ENCODE data around the gene FBN3.
A peak's percentile ranks its signal among the peaks of the same experiment; 100 is the strongest.
"Not testable (repeated sequence)": the region's sequence is repeated elsewhere in the genome, so short reads cannot be mapped to it uniquely, and the experiment has no call there.

The FBN3 gene

DNA sequence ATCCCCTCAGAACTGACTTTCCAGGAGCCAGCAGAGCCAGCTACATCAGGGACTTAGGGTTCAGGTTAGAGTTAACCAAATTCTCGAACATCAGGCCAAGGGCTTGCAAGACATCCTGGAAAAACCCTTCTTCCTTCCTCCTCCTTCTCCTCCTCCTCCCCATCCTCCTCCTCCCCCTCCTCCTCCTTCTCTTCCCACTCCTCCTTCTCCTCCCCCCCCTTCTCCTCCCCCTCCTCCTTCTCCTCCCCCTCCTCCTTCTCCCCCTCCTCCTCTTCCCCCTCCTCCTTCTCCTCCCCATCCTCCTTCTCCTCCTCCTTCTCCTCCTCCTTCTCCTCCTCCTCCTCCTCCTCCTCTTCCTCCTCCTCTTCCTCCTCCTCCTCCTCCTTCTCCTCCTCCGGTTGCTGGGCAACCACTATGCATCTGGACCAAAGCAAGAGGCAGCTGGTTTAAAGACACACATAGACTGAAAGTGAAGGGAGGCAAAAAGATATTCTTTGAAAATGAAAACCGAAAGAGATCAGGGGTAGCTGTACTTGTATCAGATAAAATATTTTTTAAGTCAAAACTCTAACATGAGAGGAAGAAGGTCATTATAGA lies 102.7 kb downstream of the FBN3 start:
- DNase-seq = no peak

DNA sequence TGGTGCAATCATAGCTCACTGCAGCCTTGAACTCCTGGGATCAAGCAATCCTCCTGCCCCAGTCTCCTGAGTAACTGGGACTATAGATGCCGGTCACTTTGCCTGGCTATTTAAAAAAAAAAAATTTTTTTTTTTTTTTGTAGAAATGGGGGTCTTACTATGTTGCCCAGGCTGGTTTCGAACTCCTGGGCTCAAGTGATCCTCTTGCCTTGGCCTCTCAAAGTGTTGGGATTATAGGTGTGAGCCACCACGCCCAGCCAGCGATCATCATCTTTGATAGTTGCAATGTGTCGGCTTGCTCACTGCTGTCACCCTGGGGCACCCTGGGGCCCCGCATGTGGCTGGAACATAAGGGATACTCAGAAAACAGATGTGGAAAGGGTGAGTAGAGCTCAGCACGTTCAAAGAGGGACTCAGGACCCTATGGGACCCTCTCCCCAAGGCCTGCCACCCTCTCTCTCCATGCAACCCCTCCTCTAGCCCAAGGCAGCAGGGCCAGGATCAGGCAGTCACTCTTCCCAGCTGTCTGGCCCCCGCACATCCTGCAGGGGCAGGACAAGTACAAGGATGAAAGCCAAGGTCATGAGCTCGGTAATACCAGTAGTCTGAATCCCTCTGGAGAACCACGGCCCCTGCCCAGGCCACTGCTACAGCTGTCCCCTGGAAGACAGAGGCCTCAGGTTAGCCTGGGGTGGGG lies 103.4 kb downstream of the FBN3 start:
- DNase-seq = no peak

DNA sequence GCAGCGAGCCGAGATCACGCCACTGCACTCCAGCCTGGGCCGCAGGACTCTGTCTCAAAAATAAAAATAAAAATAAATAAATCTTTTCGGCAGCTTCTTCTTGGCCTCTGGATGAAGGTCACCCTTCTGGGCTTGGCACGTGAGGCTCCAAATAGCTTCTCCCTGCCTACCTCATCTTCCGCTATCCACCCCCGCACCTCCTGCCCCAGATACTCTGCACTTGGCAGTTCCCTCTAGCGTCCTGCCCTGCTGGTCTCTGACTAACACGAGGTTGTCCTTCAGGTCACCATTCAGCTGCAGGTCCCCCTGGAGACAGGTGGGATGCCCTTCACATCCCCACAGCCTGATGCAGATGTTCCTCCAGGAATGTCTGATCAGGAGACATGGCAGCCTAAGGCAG lies 105.4 kb downstream of the FBN3 start:
- no peak for DNase-seq

DNA sequence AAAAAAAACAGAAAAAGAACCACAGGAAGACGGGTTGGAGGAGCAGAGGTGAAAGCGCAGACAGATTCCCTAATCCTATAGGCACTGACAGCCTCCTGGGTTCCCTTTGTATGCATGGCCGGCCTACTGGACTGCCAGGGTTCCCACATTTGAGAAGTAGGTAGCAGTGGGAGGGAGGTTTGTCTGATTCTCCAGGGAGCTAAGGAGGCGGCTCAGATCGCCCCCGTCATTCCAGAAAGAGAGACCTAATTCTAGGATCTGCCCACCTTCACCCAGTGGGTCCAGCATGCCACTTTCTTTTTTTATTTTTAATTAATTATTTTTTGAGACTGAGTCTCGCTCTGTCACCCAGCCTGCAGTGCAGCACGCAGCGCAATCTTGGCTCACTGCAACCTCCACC lies 106.5 kb downstream of the FBN3 start:
- no peak for DNase-seq

DNA sequence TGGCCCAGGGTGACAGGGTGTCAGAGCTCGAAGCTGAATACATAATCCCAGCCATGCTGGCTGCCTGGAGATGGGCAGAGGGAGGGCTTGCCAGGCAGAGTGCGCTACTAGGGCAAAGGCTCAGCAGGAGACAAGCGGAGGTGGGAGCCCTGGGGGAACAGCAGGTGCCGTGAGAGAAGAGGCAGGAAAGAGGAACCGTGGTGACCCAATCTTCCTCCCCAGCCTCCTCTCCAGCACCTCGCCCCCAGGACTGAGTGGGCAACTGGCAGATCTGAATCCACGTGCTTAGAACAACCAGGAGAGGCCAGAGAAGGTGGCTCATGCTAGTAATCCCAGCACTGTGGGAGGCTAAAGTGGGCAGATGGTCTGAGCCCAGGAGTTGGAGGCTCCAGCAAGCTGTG lies 107.9 kb downstream of the FBN3 start:
- DNase-seq = no peak

DNA sequence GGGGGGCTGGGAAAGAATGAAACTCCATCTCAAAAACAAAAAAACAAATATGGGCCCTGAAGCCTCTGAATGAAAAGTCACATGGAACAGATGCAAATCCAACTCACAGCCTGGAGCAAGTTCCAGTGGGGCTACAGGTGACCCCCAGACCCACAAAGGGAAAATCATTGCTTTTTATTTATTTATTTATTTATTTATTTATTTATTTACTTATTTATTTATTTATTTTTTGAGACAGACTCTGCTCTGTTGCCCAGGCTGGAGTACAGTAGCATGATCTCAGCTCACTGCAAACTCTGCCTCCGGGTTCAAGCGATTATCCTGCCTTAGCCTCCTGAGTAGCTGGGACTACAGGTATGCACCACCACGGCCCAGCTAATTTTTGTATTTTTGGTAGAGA lies 110.2 kb downstream of the FBN3 start:
- DNase-seq = no peak

DNA sequence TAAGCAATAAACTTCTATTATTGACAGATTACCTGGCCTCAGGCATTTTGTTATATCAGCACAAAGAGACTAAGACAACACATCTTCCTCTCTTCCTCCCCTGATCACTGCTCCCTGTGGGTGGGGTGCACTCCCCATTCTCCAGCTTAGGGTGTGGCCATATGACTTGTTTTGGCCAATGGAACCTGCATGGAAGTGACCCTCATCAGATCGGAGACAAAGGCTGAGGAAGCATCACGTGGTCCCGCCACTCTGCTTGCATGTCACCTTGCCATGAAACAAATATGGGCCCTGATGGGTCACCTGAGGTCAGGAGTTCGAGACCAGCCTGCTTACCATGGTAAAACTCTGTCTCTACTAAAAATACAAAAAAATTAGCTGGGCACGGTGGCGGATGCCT lies 110.6 kb downstream of the FBN3 start:
- DNase-seq = no peak

DNA sequence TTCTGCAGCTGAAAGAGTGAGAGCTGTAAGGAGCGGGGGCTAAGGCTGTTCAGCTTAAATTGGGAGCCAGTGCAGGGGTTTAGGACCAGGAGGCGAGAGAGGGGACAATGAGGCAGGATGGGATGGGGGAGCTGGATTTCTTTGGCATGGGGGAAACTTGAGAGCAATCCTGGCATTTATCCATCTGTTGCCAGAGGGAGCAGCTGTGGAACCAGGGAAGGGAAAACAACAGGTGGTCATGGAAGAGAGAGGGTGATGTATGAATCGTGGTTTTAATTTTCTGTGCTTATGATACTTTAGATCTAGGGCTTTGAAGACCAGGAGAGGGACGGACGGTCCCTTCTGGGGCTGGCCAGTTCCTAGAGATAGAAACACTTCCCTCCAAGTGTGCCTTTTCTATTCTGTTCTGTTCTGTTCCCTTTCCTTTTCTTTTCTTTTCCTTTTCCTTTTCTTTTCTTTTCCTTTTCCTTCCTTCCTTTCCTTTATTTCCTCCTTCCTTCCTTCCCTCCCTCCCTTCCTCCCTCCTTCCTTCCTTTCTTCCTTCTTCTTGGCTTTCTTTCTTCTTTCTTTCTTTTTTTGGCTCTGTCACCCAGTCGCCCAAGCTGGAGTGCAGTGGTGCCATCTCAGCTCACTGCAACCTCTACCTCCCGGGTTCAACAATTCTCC lies 112.8 kb downstream of the FBN3 start:
- DNase-seq = no peak

DNA sequence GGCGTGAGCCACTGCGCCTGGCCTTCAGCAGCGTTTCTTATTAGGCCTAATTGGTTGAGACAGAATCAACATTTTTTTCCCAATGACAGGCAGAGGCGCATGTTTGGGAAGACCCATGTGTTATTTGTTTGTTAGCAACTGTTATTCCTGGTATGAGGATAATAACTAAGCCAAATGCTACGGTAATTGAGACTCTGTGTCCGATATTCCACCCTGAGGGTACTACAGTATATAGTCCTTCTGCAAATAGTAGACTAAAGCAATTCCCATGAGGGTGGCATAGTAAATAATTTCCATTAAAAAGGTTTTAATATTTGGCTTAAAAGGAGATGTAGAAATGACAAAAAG lies 115.2 kb downstream of the FBN3 start:
- DNase-seq = no peak

DNA sequence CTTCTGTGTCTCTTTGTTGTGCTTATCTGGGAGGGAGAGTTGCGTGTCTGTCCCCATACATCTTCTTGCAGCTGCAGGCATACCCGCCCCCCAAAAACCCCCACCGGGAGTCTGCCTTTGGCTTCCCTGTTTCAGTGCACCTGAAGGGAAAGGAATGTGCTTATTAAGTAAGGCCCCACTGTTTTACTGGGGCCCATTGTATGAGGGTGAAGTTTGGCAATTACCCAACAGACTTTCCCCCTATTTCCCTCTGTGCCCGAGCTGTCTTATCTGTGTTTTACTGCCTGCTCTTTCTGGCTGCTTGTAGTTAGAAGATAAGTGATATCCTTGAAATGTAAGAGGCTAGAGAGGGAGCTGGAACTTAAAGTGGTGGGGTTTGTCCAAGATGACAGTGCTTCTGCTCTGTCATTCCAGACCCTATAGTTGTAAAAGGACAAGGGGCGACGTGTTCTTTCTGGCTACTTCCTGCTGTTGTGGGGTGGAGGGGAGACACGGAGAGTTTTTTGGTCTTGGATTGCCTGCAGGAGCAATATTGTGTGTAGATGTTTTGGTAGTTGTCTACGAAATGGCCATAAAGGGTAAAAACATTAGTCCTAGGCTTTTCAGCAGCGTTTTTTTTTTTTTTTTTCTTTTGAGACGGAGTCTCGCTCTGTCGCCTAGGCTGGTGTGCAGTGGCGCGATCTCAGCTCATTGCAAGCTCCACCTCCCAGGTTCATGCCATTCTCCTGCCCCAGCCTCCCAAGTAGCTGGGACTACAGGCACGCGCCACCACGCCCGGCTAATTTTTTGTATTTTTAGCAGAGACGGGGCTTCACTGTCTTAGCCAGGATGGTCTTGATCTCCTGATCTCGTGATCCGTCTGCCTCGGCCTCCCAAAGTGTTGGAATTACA lies 115.9 kb downstream of the FBN3 start:
- DNase-seq = not testable (repeated sequence)

DNA sequence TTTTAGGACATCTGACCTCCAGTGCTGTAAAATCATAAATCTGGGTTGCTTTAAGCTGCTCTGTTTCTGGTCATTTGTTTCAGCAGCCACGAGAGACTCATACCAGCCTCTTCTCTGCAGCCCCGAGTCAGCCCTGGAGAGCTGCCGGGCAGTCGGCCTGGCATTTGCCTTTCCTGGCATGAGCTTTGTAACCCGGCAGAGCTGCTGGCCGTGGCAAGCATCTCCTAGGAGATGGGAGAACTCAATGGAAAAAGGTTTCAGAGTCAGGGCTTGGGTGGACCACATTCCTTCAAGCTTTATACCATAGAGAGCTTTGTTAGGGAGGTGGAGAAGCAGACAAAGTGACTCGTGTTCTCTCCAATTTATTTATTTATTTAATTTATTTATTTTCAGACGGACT lies 118.4 kb downstream of the FBN3 start:
- DNase-seq = no peak

DNA sequence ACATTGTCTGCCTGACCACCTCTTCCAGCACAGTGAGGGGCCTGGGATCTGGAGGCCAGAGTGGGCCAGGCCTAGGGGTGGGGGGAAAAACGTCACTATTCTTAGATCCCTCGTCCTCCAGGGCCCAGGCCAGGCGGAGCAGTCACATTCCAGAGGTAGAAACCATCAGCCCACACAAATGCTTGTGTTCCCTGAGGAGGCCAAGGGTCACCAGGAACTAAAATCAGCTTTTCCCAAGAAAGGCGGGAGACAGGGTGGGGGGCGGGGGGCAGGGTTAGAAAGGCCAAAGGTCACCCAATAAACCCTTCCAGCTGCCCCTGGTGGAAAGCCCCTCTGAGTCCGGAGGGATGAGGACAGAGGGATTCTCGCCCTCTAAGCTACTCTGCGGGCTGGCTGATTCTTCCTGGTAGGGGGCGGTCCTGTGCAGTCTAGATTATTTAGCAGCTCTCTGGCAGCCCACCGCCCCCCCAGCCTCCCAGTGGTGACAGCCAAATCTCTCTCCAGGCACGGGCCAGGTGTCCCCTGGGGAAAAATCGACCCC lies 120.4 kb downstream of the FBN3 start:
- no peak for DNase-seq

DNA sequence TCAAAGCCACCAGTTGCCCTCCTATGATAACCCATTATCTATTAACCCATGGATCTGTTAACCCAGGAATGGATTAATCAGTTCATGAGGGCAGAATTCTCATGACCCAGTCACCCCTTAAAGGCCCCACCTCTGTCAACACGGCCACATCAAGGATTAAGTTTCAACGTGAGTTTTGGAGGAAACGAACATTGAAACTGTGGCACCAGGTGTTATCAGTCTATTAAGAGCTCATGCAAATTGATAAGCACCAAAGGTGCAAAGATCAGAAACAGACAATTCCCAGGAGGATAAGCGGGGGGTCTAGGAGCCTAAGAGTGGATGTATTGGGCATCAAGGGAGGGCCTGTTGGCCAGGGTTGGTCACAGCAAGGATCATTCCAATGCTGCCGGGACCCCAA lies 124.1 kb downstream of the FBN3 start:
- DNase-seq = peak; percentile 15

DNA sequence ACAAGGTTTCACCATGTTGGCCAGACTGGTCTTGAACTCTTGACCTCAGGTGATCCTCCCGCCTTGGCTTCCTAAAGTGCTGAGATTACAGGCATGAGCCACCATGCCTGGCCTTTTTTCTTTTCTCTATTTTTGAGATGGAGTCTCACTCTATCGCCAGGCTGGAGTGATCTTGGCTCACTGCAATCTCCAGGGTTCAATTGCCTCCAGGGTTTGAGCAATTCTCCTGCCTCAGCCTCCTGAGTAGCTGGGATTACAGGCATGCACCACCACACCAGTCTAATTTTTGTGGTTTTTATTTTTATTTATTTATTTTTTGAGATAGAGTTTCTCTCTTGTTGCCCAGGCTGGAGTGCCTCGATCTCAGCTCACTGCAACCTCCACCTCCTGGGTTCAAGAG lies 125.1 kb downstream of the FBN3 start:
- not testable (repeated sequence) for DNase-seq

DNA sequence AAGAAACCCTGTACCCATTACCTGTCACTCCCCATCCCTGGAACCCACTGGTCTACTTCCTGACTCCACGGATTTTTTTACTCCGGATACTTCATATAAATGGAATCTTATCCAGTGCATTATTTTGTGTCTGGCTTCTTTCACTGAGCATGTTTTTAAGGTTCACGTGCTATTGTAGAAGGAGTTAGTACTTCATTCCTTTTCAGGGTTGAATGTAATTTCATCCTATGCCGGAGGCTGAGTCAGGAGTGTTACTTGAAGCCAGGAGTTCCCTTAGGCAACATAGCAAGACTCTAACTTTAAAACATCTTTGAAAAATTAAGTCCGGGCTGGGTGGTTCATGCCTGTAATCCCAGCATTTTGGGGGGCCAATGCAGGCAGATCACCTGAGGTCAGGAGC lies 126.0 kb downstream of the FBN3 start:
- no peak for DNase-seq

DNA sequence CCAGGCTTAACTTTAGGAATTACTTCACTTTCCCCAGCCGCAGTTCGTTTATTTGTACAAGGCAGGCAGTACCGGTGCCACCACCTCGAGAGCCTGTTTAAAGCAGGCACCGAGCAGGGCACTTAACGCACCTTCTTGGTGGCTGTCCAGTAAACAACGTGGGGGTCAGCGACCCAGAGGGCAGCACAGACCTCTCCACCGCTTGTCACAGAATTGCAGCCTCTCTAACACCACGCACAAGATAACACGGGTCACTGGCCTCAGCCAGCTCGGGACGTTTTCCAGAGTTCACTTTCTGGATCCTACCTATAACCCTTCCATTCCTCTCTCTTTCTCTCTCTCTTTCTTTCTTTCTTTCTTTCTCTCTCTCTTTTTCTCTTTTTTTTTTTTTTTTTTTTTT lies 127.1 kb downstream of the FBN3 start:
- no peak for DNase-seq

DNA sequence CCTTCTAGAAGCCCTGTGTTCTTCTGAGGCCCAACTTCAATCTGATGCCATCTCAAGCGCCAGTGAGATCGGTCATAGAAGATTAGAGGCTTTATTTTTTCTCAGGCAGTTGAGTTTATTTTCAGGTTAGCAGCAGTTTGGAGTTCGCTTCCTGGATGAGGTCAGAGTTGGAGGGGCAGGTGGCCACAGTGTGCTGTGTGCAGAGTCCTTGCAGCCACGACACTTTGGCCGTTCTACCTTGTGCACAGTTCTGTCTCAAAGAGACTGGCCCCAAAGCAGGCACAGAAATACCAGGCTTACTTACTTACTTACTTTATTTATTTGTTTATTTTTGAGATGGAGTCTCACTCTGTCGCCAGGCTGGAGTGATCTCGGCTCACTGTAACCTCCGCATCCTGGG lies 128.0 kb downstream of the FBN3 start:
- DNase-seq = no peak

DNA sequence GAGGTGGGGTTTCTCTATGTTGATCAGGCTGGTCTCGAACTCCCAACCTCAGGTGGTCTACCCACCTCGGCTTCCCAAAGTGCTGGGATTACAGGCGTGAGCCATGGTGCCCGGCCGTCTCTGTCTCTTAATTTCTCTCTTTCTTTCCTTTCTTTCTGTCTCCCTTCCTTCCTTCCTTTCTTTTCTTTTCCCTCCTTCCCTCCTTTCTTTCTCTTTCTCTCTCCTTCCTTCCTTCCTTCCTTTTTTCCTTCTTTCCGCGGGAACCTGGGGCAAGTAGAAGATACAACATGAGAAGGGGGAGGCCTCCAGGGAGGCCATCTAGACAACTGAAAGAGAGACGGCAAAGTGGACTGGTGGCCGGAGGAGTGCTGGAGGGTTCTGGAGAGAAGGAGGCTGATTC lies 128.7 kb downstream of the FBN3 start:
- DNase-seq = no peak

DNA sequence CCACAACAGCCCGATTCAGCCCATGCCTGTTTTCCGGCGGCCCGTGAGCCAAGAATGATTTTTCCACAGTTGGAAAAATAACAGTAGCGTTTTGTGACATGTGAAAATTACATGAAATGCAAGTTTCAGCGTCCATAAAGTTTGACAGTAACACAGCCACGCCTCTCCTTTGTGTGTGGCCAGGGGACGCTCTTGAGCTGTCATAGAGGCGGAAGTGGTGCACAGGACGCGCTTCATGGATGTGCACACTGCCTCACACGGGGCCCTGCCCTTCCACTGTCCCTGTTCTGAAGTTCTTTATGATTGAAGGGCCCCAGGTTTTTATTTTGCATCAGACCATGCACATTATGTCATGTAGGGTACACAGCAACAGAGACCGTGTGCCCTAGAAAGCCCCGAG lies 131.6 kb downstream of the FBN3 start:
- DNase-seq = no peak

All from NCI-H526 treated with DMSO at 0.1 percent for 48 hours (cell line).